IPS DF 19.7 (cell line): ENCODE measurements around the gene SLC9C1.

Source experiments
- DNase-seq: peaks from one replicate; pipeline ENCODE4 v3.0.0-alpha.2; 2013; ENCODE audit warnings: low read depth, low spot score

SLC9C1 gene

GRCh38 chr3:112293368-112294321, at the start of gene SLC9C1:
Gene SLC9C1 (minus strand): TSS chr3:112294216. CDS start chr3:112286791, 7,425 bp downstream.
- no peak for DNase-seq

- DNase-seq, result no peak
Observed at GRCh38 chr3:112341386-112341785, 47.4 kb upstream of the SLC9C1 start.

GRCh38 chr3:112339609-112340008, 45.6 kb upstream of the SLC9C1 start:
- no peak for DNase-seq

GRCh38 chr3:112339134-112339533, 45.1 kb upstream of the SLC9C1 start:
- DNase-seq, result no peak

GRCh38 chr3:112338727-112339056, 44.7 kb upstream of the SLC9C1 start:
- no peak for DNase-seq

GRCh38 chr3:112338021-112338726, 44.2 kb upstream of the SLC9C1 start:
- no peak for DNase-seq

- DNase-seq, result no peak
Observed at GRCh38 chr3:112335434-112335781, 41.4 kb upstream of the SLC9C1 start.

GRCh38 chr3:112334691-112335433, 40.8 kb upstream of the SLC9C1 start:
- no peak for DNase-seq

GRCh38 chr3:112333381-112334317, 39.6 kb upstream of the SLC9C1 start:
- DNase-seq, result peak; percentile 59

GRCh38 chr3:112333002-112333380, 39.0 kb upstream of the SLC9C1 start, which contains the start of gene CD200:
Gene CD200 (plus strand): TSS chr3:112333156. CDS start chr3:112333213, 57 bp downstream.
- no peak for DNase-seq

GRCh38 chr3:112331851-112332250, 37.8 kb upstream of the SLC9C1 start:
- no peak for DNase-seq

GRCh38 chr3:112327371-112327951, 33.4 kb upstream of the SLC9C1 start:
- DNase-seq, result no peak

- DNase-seq, result no peak
Observed at GRCh38 chr3:112321867-112322652, 28.0 kb upstream of the SLC9C1 start.

- no peak for DNase-seq
Observed at GRCh38 chr3:112320691-112321090, 26.7 kb upstream of the SLC9C1 start.

- DNase-seq, result no peak
Observed at GRCh38 chr3:112319516-112320276, 25.7 kb upstream of the SLC9C1 start.

GRCh38 chr3:112315791-112316190, 21.8 kb upstream of the SLC9C1 start:
- no peak for DNase-seq

- no peak for DNase-seq
Observed at GRCh38 chr3:112314649-112315048, 20.6 kb upstream of the SLC9C1 start.

GRCh38 chr3:112308151-112308911, 14.3 kb upstream of the SLC9C1 start:
- no peak for DNase-seq
